Dermis blood vessel endothelial cell (primary cell): ENCODE measurements around the gene UBE2QL1. TPM values are rescaled to one million over a fixed set of nuclear protein-coding genes. Genes with fewer than 3 reads are reported as not detected.

Source experiments
- DNase-seq: peaks from one replicate; pipeline ENCODE4 v3.0.0; 2010
- total RNA-seq: library from RNA; depleted of rRNA; stranded (reverse); fragments of >200 nt; gene quantifications from 2 replicates; pipeline ENCODE4 v1.2.3, GENCODE V29; 2014

UBE2QL1 gene
- total RNA-seq, 1 donor from 2014 or later = under 0.01 TPM

DNA sequence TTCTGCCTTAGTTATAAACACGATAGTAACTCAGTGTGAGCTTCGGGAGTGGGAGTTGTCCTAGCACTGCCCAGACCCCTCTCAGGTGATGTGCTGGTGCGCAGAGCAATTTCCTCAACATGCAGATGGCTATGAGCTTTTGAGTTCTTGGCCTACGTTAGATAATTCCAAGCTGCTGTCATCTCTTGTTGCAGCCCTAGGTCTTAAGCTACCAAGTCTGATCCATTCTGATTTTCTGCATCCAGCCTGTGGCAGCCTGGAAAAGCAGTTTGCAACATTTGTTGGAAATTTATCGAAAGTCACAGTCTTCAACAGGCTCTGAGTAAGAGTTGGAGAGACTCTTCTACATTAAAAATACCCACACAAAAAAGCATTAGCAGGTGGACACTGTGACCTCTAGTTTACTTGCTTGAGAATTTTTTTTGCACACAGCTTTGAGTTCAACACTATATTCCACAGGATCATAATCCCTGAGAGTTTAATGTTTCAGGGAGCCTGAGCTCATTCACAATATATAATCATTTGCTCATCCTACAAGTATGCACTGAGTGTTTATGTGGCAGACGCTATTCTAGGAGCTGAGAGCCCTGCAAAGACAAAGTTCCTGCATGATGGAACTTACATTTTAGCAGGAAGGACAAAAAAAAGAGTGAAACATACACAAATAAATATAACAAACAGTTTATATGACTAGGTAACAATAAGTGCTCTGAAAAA is 91.6 kb downstream of the UBE2QL1 start:
- DNase-seq = no peak

DNA sequence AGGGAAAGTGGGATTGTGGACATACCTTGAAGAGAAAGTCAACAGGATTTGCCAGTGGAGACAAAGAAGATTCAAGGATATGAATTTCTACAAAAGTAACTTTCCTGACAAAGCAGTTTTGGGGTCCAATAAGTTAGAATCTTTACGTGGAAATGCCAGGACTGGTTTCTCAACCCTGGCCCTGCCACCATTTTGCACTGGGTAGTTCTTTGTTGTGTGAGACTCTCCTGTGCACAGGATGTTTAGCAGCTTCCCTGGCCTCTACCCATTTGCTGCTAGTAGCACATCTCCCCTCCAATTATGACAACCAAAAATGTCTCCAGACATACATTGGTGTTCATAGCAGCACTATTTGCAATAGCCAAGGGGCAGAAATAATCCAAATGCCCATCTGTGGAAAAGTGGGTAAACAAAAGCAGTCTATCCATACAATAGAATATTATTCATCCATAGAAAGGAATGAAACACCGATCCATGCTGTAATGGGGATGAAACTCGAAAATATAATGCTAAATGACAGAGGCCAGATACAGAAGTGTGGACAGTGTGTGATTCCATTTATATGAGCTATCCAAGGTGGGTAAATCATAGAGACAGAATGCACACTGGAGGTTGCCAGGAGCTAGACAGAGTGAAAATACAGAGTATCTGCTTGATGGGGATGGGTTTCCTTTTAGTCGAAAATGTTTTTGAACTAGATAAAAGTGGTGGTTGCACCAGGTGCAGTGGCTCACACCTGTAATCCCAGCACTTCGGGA is 92.8 kb downstream of the UBE2QL1 start:
- no peak for DNase-seq

DNA sequence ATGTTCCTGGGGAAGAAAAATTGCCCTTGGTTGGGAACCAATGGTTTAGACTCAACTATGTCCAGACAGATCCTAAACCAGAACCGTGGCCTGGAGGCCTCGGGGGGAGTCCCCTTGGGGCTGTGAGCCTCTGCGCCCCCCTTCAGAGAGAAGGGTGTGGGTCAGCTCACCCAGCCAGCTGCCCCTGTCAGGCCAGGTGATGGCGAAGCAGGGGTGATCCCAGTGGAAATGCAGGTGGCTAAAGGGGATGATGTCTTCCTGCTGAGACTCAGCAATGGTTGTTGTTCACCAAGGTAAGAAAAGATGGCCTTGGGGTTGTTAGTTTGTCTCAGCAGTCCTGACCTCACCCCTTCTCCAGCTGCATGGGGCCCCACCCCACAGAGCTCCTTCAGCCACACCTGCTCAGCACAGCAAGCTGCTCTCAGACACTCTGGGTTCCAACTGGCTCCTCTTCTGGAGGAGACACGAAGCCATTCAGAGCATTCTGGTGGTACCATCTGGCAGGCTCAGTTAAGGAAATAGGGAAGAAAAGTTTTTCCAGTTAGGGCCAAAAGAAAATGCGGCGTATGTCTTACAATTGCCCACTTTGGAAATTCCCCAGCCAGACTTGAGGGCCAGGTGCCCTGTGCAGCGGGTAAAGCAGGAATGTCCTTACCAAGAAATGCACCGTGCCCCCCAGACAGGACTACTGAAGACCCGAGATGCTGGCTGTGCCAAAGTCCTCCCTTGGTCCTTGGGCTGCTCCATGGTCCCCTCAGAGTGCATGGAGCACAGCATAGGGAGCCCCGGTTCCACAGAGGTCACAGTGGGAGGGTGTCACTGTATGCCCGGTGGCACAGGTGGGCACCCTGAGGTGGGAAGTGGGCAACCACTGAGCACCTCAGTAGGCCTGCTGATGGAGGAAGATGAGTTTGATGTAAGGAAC is 94.0 kb downstream of the UBE2QL1 start:
- no peak for DNase-seq

GRCh38 chr5:6543346-6543730 is 94.7 kb downstream of the UBE2QL1 start:
- DNase-seq = no peak

DNA sequence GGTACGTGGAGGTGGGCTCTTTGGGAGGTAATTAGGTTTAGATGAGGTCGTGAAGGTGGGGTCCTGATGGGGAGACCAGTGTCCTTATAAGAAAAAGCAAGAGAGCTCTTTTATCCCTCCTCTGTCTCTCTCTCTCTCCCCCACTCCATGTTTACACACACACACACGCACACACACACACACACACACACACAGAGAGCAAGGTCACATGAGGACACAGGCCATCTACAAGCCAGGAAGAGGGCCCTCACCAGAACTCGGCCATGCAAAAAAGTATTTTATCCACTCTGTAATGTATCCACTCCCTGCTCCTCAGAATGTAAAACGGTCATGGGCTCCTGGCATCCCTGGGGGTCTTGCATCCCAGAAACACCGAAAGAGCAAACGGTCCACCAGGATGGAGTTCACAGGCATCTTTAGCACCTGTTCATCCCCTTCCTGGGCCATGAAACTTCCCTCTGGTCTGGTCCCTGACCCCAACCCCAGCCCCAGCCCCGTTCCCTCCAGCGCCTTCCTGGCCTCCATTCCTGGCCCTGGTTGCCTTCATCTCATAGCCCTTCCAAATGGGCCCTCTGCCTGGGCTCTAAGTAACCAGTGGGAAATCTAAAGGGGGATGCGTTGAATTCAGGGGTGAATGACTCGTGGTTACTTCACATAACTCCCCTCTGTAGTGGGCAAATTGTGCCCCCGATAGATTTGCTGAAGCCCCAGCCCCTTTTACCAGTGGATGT is 95.3 kb downstream of the UBE2QL1 start:
- no peak for DNase-seq

Other genes with a start within 250 kb of the UBE2QL1 start
- 10.0 and 11.6 TPM in 2 replicates for gene MED10, start 70.3 kb upstream of the UBE2QL1 start, total RNA-seq
- gene NSUN2, start 184.2 kb downstream of the UBE2QL1 start, total RNA-seq = 64.5 and 80.0 TPM in 2 replicates
- gene SRD5A1, start 184.6 kb downstream of the UBE2QL1 start, total RNA-seq = 13.2 and 14.1 TPM in 2 replicates